ENCODE results near the gene ABRACL. TPM values are rescaled to one million over a fixed set of nuclear protein-coding genes. Genes with fewer than 3 reads are reported as not detected.

The ABRACL gene
- total RNA-seq, 1 donor from 2014 or later, result 33.2 TPM

- no peak for TF ChIP-seq CTCF (IDR thresholded peaks at IDR 0.05; ENCODE audit: partially characterized antibody, unreplicated experiment)
- Mint-ChIP-seq H3K27me3 (ENCODE audit: unreplicated experiment) (peaks cover 2% of the 10 kb centered on the region), H3K9me3 (ENCODE audit: unreplicated experiment) (no peaks in the 10 kb centered on the region), H3K36me3 (ENCODE audit: unreplicated experiment) (no peaks in the 10 kb centered on the region), H3K4me3 (ENCODE audit: unreplicated experiment) (no peak overlapping the region), H3K27ac (ENCODE audit: unreplicated experiment) (no peak overlapping the region), H3K4me1 (ENCODE audit: low read depth, unreplicated experiment) (no peaks in the 10 kb centered on the region)
- no peak for DNase-seq
Measured at GRCh38 chr6:139064981-139065665, 36.6 kb downstream of the ABRACL start.

- H3K9me3 Mint-ChIP-seq (ENCODE audit: unreplicated experiment), result peaks cover 3% of the 10 kb centered on the region
- TF ChIP-seq CTCF (IDR thresholded peaks at IDR 0.05; ENCODE audit: partially characterized antibody, unreplicated experiment), result no peak
- DNase-seq, result no peak
- H3K4me1 Mint-ChIP-seq (ENCODE audit: low read depth, unreplicated experiment), result no peaks in the 10 kb centered on the region
- no peak overlapping the region for H3K4me3 Mint-ChIP-seq (ENCODE audit: unreplicated experiment)
- no peak overlapping the region for H3K27ac Mint-ChIP-seq (ENCODE audit: unreplicated experiment)
- peaks cover 2% of the 10 kb centered on the region for H3K27me3 Mint-ChIP-seq (ENCODE audit: unreplicated experiment)
- H3K36me3 Mint-ChIP-seq (ENCODE audit: unreplicated experiment), result no peaks in the 10 kb centered on the region
Measured at GRCh38 chr6:139066080-139066479, 37.5 kb downstream of the ABRACL start.

- Mint-ChIP-seq H3K4me3 (ENCODE audit: unreplicated experiment) (no peak overlapping the region), H3K4me1 (ENCODE audit: low read depth, unreplicated experiment) (no peaks in the 10 kb centered on the region), H3K36me3 (ENCODE audit: unreplicated experiment) (no peaks in the 10 kb centered on the region), H3K9me3 (ENCODE audit: unreplicated experiment) (peaks cover 4% of the 10 kb centered on the region), H3K27me3 (ENCODE audit: unreplicated experiment) (peaks cover 4% of the 10 kb centered on the region), H3K27ac (ENCODE audit: unreplicated experiment) (no peak overlapping the region)
- DNase-seq, result no peak
- no peak for TF ChIP-seq CTCF (IDR thresholded peaks at IDR 0.05; ENCODE audit: partially characterized antibody, unreplicated experiment)
Measured at GRCh38 chr6:139068846-139069245, 40.3 kb downstream of the ABRACL start.

- no peak overlapping the region for H3K27ac Mint-ChIP-seq (ENCODE audit: unreplicated experiment)
- DNase-seq, result no peak
- H3K36me3 Mint-ChIP-seq (ENCODE audit: unreplicated experiment), result no peaks in the 10 kb centered on the region
- H3K4me3 Mint-ChIP-seq (ENCODE audit: unreplicated experiment), result no peak overlapping the region
- H3K9me3 Mint-ChIP-seq (ENCODE audit: unreplicated experiment), result peaks cover 4% of the 10 kb centered on the region
- H3K27me3 Mint-ChIP-seq (ENCODE audit: unreplicated experiment), result peaks cover 4% of the 10 kb centered on the region
- no peak for TF ChIP-seq CTCF (IDR thresholded peaks at IDR 0.05; ENCODE audit: partially characterized antibody, unreplicated experiment)
- no peaks in the 10 kb centered on the region for H3K4me1 Mint-ChIP-seq (ENCODE audit: low read depth, unreplicated experiment)
Measured at GRCh38 chr6:139073118-139073517, 44.6 kb downstream of the ABRACL start.

- no peak overlapping the region for H3K27ac Mint-ChIP-seq (ENCODE audit: unreplicated experiment)
- no peaks in the 10 kb centered on the region for H3K9me3 Mint-ChIP-seq (ENCODE audit: unreplicated experiment)
- no peaks in the 10 kb centered on the region for H3K4me1 Mint-ChIP-seq (ENCODE audit: low read depth, unreplicated experiment)
- H3K36me3 Mint-ChIP-seq (ENCODE audit: unreplicated experiment), result no peaks in the 10 kb centered on the region
- no peak for DNase-seq
- H3K4me3 Mint-ChIP-seq (ENCODE audit: unreplicated experiment), result no peak overlapping the region
- H3K27me3 Mint-ChIP-seq (ENCODE audit: unreplicated experiment), result no peaks in the 10 kb centered on the region
- TF ChIP-seq CTCF (IDR thresholded peaks at IDR 0.05; ENCODE audit: partially characterized antibody, unreplicated experiment), result no peak
Measured at GRCh38 chr6:139079018-139079417, 50.5 kb downstream of the ABRACL start.

All from glutamatergic neuron (in vitro differentiated cells).